H7 (cell line): ENCODE results near the gene CD28. TPM values are rescaled to one million over a fixed set of nuclear protein-coding genes. Genes with fewer than 3 reads are reported as not detected.
"Not testable (repeated sequence)": the region's sequence is repeated elsewhere in the genome, so short reads cannot be mapped to it uniquely, and the experiment has no call there.

Experiments used
- DNase-seq: peaks from one replicate; pipeline ENCODE4 v3.0.0; 2012
- H3K27me3 ChIP-seq: 2 replicates; pipeline ENCODE4 v1.6.0; 2011; ENCODE audit warnings: mild to moderate bottlenecking, low read length; ENCODE audit not compliant: control insufficient read depth, insufficient read depth
- H3K36me3 ChIP-seq: replicated peaks from 2 replicates; pipeline ENCODE4 v1.5.1; 2011; ENCODE audit warnings: low read length; ENCODE audit not compliant: control insufficient read depth, insufficient read depth
- H3K4me3 ChIP-seq: 2 replicates; pipeline ENCODE4 v1.5.1; 2011; ENCODE audit warnings: low read depth, mild to moderate bottlenecking, control low read depth, low read length, moderate library complexity; ENCODE audit not compliant: insufficient read depth
- total RNA-seq: library from RNA; depleted of rRNA; stranded (reverse); fragments of >200 nt; shearing (Covaris generic); gene quantifications from 2 replicates; pipeline ENCODE4 v1.2.3, GENCODE V29; 2014

Gene CD28
- total RNA-seq, 1 experiment from 2014 or later: not detected

- no peaks in the 10 kb centered on the region for H3K27me3 ChIP-seq
- no peak for DNase-seq
- H3K4me3 ChIP-seq: no peak overlapping the region
- H3K36me3 ChIP-seq: no peaks in the 10 kb centered on the region
Measured at GRCh38 chr2:203693242-203693879, 13.1 kb upstream of the CD28 start.

DNA sequence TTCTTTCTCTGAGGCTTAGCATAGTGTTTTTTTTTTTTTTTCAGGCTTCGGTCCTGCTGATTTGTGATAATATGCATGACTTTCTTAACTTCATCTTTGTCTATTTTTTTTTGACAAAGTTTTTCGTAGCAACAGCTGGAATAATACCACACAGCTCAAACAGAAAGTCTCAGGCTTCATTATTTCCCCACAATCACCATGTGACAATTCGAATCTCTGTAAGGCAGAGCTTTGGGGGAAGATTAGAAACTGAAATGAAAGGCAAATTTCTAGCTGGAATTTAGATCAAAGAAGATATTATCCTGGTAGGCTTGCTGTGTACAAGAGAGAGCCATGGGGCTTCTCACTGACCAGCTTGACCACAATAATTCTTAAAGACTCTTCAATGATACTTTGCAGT lies 12.2 kb upstream of the CD28 start:
- Histone ChIP-seq H3K4me3 (no peak overlapping the region), H3K27me3 (no peaks in the 10 kb centered on the region), H3K36me3 (no peaks in the 10 kb centered on the region)
- DNase-seq: no peak

DNA sequence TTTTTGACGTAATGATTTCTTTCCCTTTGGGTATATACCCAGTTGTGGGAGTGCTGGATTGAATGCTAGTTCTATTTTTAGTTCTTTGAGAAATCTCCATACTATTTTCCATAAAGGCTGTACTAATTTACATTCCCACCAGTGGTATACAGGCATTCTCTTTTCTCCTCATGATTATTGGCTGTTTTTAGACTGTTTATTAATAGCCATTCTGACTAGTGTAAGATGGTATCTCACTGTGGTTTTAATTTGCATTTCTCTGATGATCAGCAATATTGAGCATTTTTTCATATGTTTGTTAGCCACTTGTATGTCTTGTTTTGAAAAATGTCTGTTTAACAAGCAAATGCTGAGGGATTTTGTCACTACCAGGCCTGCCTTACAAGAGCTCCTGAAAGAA lies 9.2 kb upstream of the CD28 start:
- Histone ChIP-seq H3K4me3 (no peak overlapping the region), H3K27me3 (no peaks in the 10 kb centered on the region), H3K36me3 (no peaks in the 10 kb centered on the region)
- no peak for DNase-seq

- H3K4me3 ChIP-seq, DNase-seq, H3K36me3 ChIP-seq, H3K27me3 ChIP-seq: not testable (repeated sequence)
Measured at GRCh38 chr2:203697763-203698162, 8.7 kb upstream of the CD28 start.

- not testable (repeated sequence) for DNase-seq, H3K36me3 ChIP-seq, H3K27me3 ChIP-seq, H3K4me3 ChIP-seq
Measured at GRCh38 chr2:203698410-203698809, 8.0 kb upstream of the CD28 start.

- no peaks in the 10 kb centered on the region for H3K27me3 ChIP-seq
- no peak overlapping the region for H3K4me3 ChIP-seq
- no peak for DNase-seq
- H3K36me3 ChIP-seq: no peaks in the 10 kb centered on the region
Measured at GRCh38 chr2:203704430-203704829, 2.0 kb upstream of the CD28 start.

- Histone ChIP-seq H3K36me3 (no peaks in the 10 kb centered on the region), H3K4me3 (no peak overlapping the region), H3K27me3 (no peaks in the 10 kb centered on the region)
- no peak for DNase-seq
Measured at GRCh38 chr2:203705178-203705577, 1.3 kb upstream of the CD28 start.

DNA sequence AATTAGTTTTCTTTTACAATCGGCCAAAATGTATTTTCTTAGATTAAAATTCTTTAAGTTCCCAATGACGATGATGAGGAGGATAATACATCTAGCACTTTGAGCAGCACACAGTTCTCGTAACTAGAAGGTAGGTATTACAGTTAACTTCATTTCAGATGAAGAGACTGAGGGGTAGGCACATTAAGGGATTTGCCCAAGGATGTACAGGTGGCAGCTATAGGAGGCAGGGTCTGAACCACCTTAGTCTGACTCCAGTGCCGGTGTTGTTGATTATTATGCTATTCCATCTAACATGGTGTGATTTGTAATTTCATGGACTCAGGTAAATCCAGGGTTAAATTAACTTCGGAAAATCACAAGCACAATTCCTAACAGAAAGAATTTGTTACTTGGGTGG lies 1.1 kb downstream of the CD28 start:
- Histone ChIP-seq H3K36me3 (no peaks in the 10 kb centered on the region), H3K27me3 (no peaks in the 10 kb centered on the region), H3K4me3 (no peak overlapping the region)
- no peak for DNase-seq

GRCh38 chr2:203708846-203709396 lies 2.5 kb downstream of the CD28 start:
- no peak for DNase-seq
- no peak overlapping the region for H3K4me3 ChIP-seq
- H3K36me3 ChIP-seq: no peaks in the 10 kb centered on the region
- no peaks in the 10 kb centered on the region for H3K27me3 ChIP-seq

GRCh38 chr2:203709416-203710040 lies 3.1 kb downstream of the CD28 start:
- Histone ChIP-seq H3K36me3 (no peaks in the 10 kb centered on the region), H3K4me3 (no peak overlapping the region), H3K27me3 (no peaks in the 10 kb centered on the region)
- no peak for DNase-seq

GRCh38 chr2:203710226-203710625 lies 3.8 kb downstream of the CD28 start:
- H3K36me3 ChIP-seq: no peaks in the 10 kb centered on the region
- DNase-seq: no peak
- H3K4me3 ChIP-seq: no peak overlapping the region
- H3K27me3 ChIP-seq: no peaks in the 10 kb centered on the region

GRCh38 chr2:203710952-203711351 lies 4.5 kb downstream of the CD28 start:
- Histone ChIP-seq H3K27me3 (no peaks in the 10 kb centered on the region), H3K36me3 (no peaks in the 10 kb centered on the region), H3K4me3 (no peak overlapping the region)
- no peak for DNase-seq

DNA sequence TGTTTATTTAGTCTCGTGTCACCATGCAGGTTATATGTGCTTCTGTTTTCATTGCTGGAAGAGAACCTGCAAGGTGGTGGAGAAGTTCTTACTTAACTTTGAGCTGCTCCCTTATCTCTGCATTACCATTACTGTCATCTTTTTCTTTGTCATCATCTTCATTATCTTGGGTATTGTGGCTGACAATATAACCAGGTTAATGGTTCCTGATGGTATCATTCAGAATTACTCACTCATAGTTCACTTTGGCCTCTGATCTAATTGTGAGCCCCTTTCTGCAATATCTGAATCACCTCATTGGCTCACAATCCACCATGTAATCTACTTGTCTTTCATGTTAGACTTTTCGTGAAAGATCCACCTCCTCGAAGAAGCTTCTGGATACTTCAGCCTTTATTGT lies 5.0 kb downstream of the CD28 start:
- Histone ChIP-seq H3K27me3 (no peaks in the 10 kb centered on the region), H3K36me3 (no peaks in the 10 kb centered on the region), H3K4me3 (no peak overlapping the region)
- no peak for DNase-seq

- no peak overlapping the region for H3K4me3 ChIP-seq
- no peaks in the 10 kb centered on the region for H3K36me3 ChIP-seq
- no peaks in the 10 kb centered on the region for H3K27me3 ChIP-seq
- no peak for DNase-seq
Measured at GRCh38 chr2:203713381-203713780, 6.9 kb downstream of the CD28 start.

DNA sequence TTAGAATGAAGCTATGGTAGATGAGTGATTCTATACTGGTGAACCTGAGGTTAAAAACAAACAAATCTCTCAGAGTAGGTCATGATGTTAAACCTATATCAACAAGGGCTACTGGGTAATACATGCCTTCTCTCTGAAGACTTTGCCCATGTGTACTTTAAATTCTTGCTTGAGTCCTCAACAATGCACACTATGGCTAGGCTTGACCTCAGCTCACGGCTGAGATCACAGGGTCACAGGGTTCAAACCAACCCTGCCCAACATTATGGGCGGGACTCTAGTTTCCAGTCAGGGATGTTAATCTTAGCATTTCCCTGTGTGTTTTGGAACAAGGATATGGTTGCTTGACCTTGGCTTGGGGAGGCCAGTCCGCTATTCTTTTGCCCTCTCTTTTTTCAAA lies 7.7 kb downstream of the CD28 start:
- DNase-seq: no peak
- no peaks in the 10 kb centered on the region for H3K27me3 ChIP-seq
- no peaks in the 10 kb centered on the region for H3K36me3 ChIP-seq
- no peak overlapping the region for H3K4me3 ChIP-seq
